Activated CD4-positive, alpha-beta memory T cell treated with anti-CD3 and anti-CD28 coated beads for 36 hours (primary cell): Measurements from ENCODE around the gene FAM13A. TPM values are rescaled to one million over a fixed set of nuclear protein-coding genes. Genes with fewer than 3 reads are reported as not detected.
"Not testable (repeated sequence)": the region's sequence is repeated elsewhere in the genome, so short reads cannot be mapped to it uniquely, and the experiment has no call there.

Source experiments
- CTCF ChIA-PET: fragments of 350-600 bp; sonication (Branson Sonifier 250); formaldehyde crosslinking; loops from one replicate; lab custom pipeline; 2021; ENCODE audit warnings: antibody characterized with exemption, inconsistent platforms; lab: Charles Lee
- POLR2A ChIA-PET: fragments of 350-600 bp; sonication (Branson Sonifier 250); formaldehyde crosslinking; loops from one replicate; lab custom pipeline; 2021; ENCODE audit warnings: antibody characterized with exemption; lab: Charles Lee
- DNase-seq: peaks from one replicate; pipeline ENCODE4 v3.0.0-alpha.2; 2020
- H3K27ac Mint-ChIP-seq: one replicate; pipeline ENCODE4 v1.8.0; 2021; ENCODE audit warnings: mixed read lengths
- H3K27me3 Mint-ChIP-seq: one replicate; pipeline ENCODE4 v1.8.0; 2021; ENCODE audit warnings: mixed read lengths
- H3K36me3 Mint-ChIP-seq: one replicate; pipeline ENCODE4 v1.8.0; 2021; ENCODE audit warnings: mixed read lengths
- H3K4me1 Mint-ChIP-seq: one replicate; pipeline ENCODE4 v1.8.0; 2021; ENCODE audit warnings: low read depth, mixed read lengths
- H3K4me3 Mint-ChIP-seq: one replicate; pipeline ENCODE4 v1.8.0; 2021; ENCODE audit warnings: mild to moderate bottlenecking, mixed read lengths
- H3K9me3 Mint-ChIP-seq: one replicate; pipeline ENCODE4 v1.8.0; 2021; ENCODE audit warnings: mixed read lengths
- intact Hi-C: fragments of 100-400 bp; cut with micrococcal nuclease; formaldehyde crosslinking; loops from one replicate; pipeline ENCODE4 v1.15.1; 2023
- total RNA-seq, 2 experiments: library from RNA; stranded (reverse); gene quantifications; one replicate each; pipeline ENCODE4 v1.2.3, GENCODE V29; 2021

FAM13A gene
- total RNA-seq, 2 experiments from 2014 or later, result 2.3 to 2.6 TPM

DNA sequence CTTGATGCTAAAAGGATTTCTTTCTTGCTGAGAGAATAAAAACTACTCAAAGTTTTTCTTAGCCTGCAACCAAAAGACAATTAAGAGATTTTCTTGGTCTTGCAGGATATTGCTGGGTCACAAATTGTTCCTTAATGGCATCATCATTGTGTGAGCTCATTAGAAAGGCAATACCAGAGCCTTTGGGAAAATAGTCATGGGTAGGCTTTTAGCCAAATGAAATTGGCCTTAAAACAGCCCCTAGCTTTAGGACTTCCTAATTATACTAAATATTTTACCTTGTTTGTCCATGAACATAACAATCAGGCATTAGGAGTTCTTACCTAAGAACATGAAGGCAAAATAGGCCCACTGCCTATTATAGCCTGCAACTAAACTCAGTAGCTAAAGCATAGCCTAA, 10.4 kb upstream of the FAM13A start:
- ChIA-PET POLR2A (no interaction called here), CTCF (interaction anchor here (1.1 kb wide), 1 partner anchor 33 kb away, joined by 3 read pairs; no protein-coding TSS in a partner anchor)
- intact Hi-C loops, result no loop called here
- H3K9me3 Mint-ChIP-seq, result peaks cover 5% of the 10 kb centered on the region
- no peak for DNase-seq
- H3K27me3 Mint-ChIP-seq, result peaks cover 3% of the 10 kb centered on the region
- H3K27ac Mint-ChIP-seq, result no peak overlapping the region
- H3K36me3 Mint-ChIP-seq, result no peaks in the 10 kb centered on the region
- peaks cover 3% of the 10 kb centered on the region for H3K4me1 Mint-ChIP-seq
- no peak overlapping the region for H3K4me3 Mint-ChIP-seq

- no peak for DNase-seq
- Mint-ChIP-seq H3K9me3 (peaks cover 10% of the 10 kb centered on the region), H3K27ac (no peak overlapping the region), H3K4me3 (no peak overlapping the region), H3K36me3 (peaks cover 3% of the 10 kb centered on the region), H3K27me3 (peaks cover 4% of the 10 kb centered on the region), H3K4me1 (peaks cover 3% of the 10 kb centered on the region)
- ChIA-PET CTCF (interaction anchor here (1.5 kb wide), 1 partner anchor 42 kb away, joined by 3 read pairs; no protein-coding TSS in a partner anchor), POLR2A (no interaction called here)
- intact Hi-C loops, result no loop called here
These were observed 7.9 kb upstream of the FAM13A start for GRCh38 chr4:89064848-89065247.

- H3K27ac Mint-ChIP-seq, H3K4me3 Mint-ChIP-seq, H3K36me3 Mint-ChIP-seq, H3K27me3 Mint-ChIP-seq, intact Hi-C loops, POLR2A ChIA-PET, DNase-seq, H3K9me3 Mint-ChIP-seq: not testable (repeated sequence)
- peaks cover 28% of the 10 kb centered on the region for H3K4me1 Mint-ChIP-seq
- CTCF ChIA-PET, result interaction anchor here (0.6 kb wide), 1 partner anchor 99 kb away, joined by 4 read pairs; no protein-coding TSS in a partner anchor
These were observed 859 bp upstream of the FAM13A start for GRCh38 chr4:89057844-89058243.

DNA sequence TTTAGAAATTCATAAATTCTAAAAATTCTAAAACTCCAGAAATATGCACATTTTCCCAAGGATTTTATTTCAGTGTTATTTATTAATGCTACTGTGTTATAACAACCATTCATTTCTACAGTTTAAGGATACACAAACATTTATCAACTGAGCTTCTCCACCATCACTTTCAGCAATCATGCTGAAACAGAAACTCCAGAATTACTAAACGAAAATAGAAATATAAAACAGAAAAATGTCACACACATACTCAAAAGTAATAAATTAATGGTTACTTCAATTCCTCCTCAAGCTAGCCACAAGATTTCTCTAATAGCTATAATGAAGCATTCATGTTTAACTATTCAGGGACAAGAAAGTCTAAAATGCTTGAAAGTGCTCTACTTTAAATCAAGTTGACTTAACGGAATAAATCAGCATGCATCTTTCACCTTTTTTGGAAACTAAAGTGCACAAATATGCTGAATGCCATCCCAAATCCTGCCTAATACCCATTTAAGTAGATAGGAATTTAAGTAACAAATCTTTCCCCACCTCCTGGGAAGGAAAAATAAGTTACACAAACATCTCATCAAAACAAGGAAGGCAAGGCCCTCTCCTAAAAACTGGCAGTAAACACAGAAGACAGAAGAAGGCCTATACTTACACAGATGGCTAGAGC, 563 bp downstream of the FAM13A start:
- peaks cover 4% of the 10 kb centered on the region for H3K9me3 Mint-ChIP-seq
- H3K27ac Mint-ChIP-seq, result no peak overlapping the region
- no peak overlapping the region for H3K4me3 Mint-ChIP-seq
- no peak for DNase-seq
- ChIA-PET CTCF (no interaction called here), POLR2A (no interaction called here)
- H3K36me3 Mint-ChIP-seq, result peaks cover under 1% of the 10 kb centered on the region
- H3K4me1 Mint-ChIP-seq, result peaks cover 28% of the 10 kb centered on the region
- intact Hi-C loops, result no loop called here
- H3K27me3 Mint-ChIP-seq, result peaks cover 7% of the 10 kb centered on the region

GRCh38 chr4:89055157-89056080, 1.6 kb downstream of the FAM13A start:
- intact Hi-C loops, result loop anchor here (2.0 kb wide), 1 partner anchor 45 kb away; no protein-coding TSS in a partner anchor
- ChIA-PET CTCF (interaction anchor here (0.6 to 0.7 kb wide), 3 partner anchors 38 to 1912 kb away, joined by 3 read pairs; no protein-coding TSS in a partner anchor), POLR2A (interaction anchor here (1.3 kb wide), 1 partner anchor 237 kb away, joined by 3 read pairs; no protein-coding TSS in a partner anchor)
- Mint-ChIP-seq H3K36me3 (no peaks in the 10 kb centered on the region), H3K27me3 (peaks cover 9% of the 10 kb centered on the region), H3K9me3 (peaks cover 5% of the 10 kb centered on the region), H3K4me1 (peaks cover 28% of the 10 kb centered on the region), H3K4me3 (no peak overlapping the region), H3K27ac (no peak overlapping the region)
- no peak for DNase-seq

DNA sequence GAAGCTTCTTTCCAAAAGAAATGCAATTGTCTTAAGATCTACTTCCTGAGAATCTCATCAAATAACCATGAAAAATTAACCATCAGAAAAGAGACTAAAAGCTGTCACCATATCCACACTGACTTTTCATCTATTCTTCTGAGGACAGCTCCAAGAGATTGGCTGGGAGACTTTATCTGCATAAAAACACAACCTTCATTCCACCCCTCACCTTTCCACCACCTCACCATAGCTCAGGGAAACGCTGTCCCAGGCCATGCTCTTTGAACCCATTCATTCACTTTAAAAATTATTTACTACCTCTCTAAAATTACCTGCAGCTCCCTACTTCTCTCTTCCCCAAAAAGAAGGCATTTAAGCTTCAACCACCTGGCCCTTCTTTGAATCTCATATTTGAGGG, 2.4 kb downstream of the FAM13A start:
- H3K4me1 Mint-ChIP-seq, result peaks cover 28% of the 10 kb centered on the region
- H3K9me3 Mint-ChIP-seq, result peaks cover 5% of the 10 kb centered on the region
- peaks cover 9% of the 10 kb centered on the region for H3K27me3 Mint-ChIP-seq
- no peak overlapping the region for H3K4me3 Mint-ChIP-seq
- intact Hi-C loops, result loop anchor here (2.0 kb wide), 1 partner anchor 46 kb away; no protein-coding TSS in a partner anchor
- H3K36me3 Mint-ChIP-seq, result no peaks in the 10 kb centered on the region
- H3K27ac Mint-ChIP-seq, result no peak overlapping the region
- ChIA-PET CTCF (interaction anchor here (0.7 kb wide), 2 partner anchors 37 to 58 kb away, joined by 3 read pairs; no protein-coding TSS in a partner anchor), POLR2A (interaction anchor here (1.3 kb wide), 1 partner anchor 236 kb away, joined by 3 read pairs; no protein-coding TSS in a partner anchor)
- no peak for DNase-seq

DNA sequence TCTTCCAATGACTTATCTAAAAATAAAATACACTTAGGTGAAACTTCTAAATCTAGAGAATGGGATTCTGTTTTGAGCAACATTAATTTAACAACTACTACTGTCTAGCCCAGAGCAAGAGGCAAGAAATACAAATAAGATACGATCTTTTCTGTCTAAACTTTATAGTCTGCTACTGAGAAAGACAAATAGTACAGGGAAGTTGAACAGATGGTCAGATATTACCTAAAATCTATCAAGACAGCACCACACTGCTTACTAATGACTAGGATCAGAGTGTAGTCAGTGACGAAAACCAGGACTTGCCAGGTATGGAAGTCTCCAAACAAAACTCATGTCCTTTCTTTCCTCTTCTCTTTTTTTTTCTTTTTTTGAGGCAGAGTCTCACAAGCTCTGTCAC, 7.1 kb downstream of the FAM13A start:
- no peak overlapping the region for H3K4me3 Mint-ChIP-seq
- H3K9me3 Mint-ChIP-seq, result peaks cover 5% of the 10 kb centered on the region
- ChIA-PET POLR2A (no interaction called here), CTCF (no interaction called here)
- H3K27ac Mint-ChIP-seq, result no peak overlapping the region
- H3K4me1 Mint-ChIP-seq, result peaks cover 5% of the 10 kb centered on the region
- no peak for DNase-seq
- no peaks in the 10 kb centered on the region for H3K36me3 Mint-ChIP-seq
- H3K27me3 Mint-ChIP-seq, result peaks cover 9% of the 10 kb centered on the region
- intact Hi-C loops, result no loop called here

- H3K36me3 Mint-ChIP-seq, result no peaks in the 10 kb centered on the region
- no peak overlapping the region for H3K4me3 Mint-ChIP-seq
- ChIA-PET POLR2A (no interaction called here), CTCF (interaction anchor here (0.6 kb wide), 1 partner anchor 16 kb away, joined by 3 read pairs; no protein-coding TSS in a partner anchor)
- H3K27ac Mint-ChIP-seq, result no peak overlapping the region
- no peak for DNase-seq
- H3K9me3 Mint-ChIP-seq, result peaks cover 5% of the 10 kb centered on the region
- H3K4me1 Mint-ChIP-seq, result no peaks in the 10 kb centered on the region
- intact Hi-C loops, result no loop called here
- peaks cover 9% of the 10 kb centered on the region for H3K27me3 Mint-ChIP-seq
These were observed 7.9 kb downstream of the FAM13A start for GRCh38 chr4:89048906-89049601.

DNA sequence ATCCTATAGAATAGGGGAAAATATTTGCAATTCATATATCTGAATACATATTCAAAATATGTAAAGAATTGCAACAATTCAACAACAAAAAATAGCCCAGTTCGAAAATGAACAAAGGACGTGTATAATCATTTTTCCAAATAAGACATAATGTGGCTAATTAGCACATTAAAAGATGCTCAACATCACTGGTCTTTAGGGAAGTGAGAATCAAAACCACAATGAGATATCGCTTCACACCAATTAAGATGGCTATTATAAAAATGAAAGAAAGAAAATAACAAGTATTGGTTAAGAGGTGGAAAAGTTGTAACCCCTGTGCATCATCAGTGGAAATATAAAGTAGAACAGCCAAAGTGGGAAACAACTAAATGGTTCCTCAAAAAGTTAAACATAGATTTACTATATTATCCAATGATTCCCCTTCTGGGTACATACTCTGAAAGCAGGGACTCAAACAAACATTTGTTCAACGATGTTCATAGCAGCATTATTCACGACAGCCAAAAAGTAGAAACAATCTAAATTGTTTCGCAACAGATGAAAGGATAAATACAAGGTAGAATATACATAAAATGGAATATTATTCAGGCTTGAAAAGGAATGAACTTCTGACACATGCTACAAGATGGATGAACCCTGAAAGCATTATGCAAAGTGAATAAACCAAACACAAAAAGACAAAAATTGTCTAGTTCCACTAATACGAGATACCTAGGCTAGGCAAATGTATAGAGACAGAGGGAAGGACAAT, 12.7 kb downstream of the FAM13A start:
- ChIA-PET POLR2A (no interaction called here), CTCF (no interaction called here)
- H3K4me1 Mint-ChIP-seq, result no peaks in the 10 kb centered on the region
- no peak overlapping the region for H3K4me3 Mint-ChIP-seq
- DNase-seq, result no peak
- no peaks in the 10 kb centered on the region for H3K9me3 Mint-ChIP-seq
- no peaks in the 10 kb centered on the region for H3K36me3 Mint-ChIP-seq
- intact Hi-C loops, result no loop called here
- H3K27me3 Mint-ChIP-seq, result no peaks in the 10 kb centered on the region
- no peak overlapping the region for H3K27ac Mint-ChIP-seq

DNA sequence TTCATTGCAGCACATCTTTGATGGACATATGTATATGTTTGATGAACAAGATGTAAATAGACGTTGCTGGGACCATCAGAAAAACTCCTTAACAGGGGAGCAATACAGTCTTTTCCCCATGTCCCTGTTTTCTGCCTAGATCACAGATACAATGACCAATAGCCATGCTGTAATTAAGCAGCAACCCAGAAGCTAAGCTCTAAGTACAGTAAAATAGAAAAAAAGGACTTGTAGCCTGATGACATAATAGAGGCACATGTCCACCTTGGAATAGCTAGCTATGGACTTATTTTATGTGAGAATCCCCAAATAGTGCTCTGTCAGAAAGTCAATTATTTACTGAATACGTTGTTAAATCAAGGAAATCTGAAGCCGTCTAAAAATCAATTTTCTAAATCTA, 14.9 kb downstream of the FAM13A start:
- intact Hi-C loops, result no loop called here
- DNase-seq, result no peak
- Mint-ChIP-seq H3K9me3 (peaks cover 5% of the 10 kb centered on the region), H3K4me3 (no peak overlapping the region), H3K4me1 (peaks cover 2% of the 10 kb centered on the region), H3K36me3 (peaks cover 2% of the 10 kb centered on the region), H3K27ac (no peak overlapping the region), H3K27me3 (no peaks in the 10 kb centered on the region)
- ChIA-PET POLR2A (no interaction called here), CTCF (no interaction called here)

DNA sequence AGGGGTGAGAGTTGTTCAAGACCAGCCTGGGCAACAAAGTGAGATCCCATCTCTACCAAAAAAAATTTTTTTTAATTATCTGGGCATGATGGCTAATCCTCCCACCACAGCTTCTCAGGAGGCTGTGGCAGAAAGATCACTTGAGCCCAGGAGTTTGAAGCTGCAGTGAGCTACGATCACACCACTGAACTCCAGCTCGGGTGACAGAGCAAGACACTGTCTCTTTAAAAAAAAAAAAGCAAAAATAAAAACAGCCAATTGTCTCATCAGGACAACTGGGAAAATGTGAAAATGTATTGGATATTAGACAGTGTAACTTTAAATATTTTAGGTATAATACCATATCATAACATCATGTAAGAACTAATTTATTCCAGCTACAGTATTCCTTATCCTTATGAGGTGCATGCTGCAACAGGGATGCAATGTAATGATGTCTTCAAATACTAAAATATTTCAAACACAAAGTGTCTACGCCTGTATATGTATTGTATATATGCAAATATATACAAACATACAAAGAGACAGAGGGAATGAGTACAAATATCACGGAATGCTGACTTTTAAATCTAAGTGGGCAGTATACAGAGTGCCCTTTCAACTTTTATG, 17.2 kb downstream of the FAM13A start:
- H3K27ac Mint-ChIP-seq, result no peak overlapping the region
- intact Hi-C loops, result no loop called here
- no peak overlapping the region for H3K4me3 Mint-ChIP-seq
- no peaks in the 10 kb centered on the region for H3K27me3 Mint-ChIP-seq
- no peak for DNase-seq
- peaks cover 8% of the 10 kb centered on the region for H3K36me3 Mint-ChIP-seq
- ChIA-PET CTCF (no interaction called here), POLR2A (no interaction called here)
- peaks cover 2% of the 10 kb centered on the region for H3K4me1 Mint-ChIP-seq
- peaks cover 21% of the 10 kb centered on the region for H3K9me3 Mint-ChIP-seq
